HG02571 (cell line): Measurements from ENCODE around the gene ASB13.
"Not testable (repeated sequence)": the region's sequence is repeated elsewhere in the genome, so short reads cannot be mapped to it uniquely, and the experiment has no call there.

Experiments
- ATAC-seq: cut with Tn5 transposase; IDR thresholded peaks from one replicate; pipeline ENCODE4 v1.9.1; 2021; ENCODE audit warnings: mild to moderate bottlenecking, moderate library complexity; ENCODE audit not compliant: unreplicated experiment

The ASB13 gene

GRCh38 chr10:5593347-5593746 is 73.0 kb downstream of the ASB13 start:
- not testable (repeated sequence) for ATAC-seq

DNA sequence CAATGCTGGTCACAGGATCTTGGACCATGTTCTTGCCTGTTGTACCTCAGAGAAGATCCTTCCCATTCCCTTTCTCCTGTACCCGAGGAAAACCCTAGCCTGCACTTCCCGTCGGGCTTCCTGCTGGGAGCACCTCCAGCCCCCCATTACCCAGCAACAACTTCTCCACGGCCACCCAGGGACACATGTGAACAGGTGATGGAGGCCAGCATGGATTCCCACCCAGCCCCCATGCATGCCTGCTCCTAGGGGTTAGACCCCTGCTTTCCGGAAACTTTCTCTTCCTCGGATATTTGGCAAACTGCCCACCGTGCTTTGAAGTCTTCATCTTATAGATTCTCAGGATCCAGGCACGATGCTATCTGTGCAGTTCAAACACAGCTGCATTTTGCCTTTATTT is 74.3 kb downstream of the ASB13 start:
- no peak for ATAC-seq

- no peak for ATAC-seq
These were observed 75.0 kb downstream of the ASB13 start for GRCh38 chr10:5591336-5591824.

DNA sequence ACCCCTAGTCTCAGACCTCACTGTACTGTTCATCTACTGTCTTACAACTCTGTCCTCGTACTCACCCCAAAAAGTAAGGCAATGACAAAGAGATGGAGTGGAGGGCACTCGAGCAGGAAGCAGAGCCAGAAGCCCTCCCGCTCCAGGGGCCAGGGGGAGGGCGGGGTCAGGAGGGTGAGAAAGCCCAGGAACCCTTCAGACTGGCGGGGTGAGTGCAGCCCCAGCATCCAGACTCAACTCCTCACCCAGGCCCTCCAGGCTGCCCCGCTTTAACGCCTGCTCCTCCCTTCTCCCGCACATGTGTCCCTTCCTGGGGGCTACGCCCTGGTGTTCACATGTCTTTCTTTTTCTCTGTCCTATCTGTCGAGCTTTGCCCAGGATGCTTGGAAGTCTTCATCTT is 75.6 kb downstream of the ASB13 start:
- no peak for ATAC-seq

DNA sequence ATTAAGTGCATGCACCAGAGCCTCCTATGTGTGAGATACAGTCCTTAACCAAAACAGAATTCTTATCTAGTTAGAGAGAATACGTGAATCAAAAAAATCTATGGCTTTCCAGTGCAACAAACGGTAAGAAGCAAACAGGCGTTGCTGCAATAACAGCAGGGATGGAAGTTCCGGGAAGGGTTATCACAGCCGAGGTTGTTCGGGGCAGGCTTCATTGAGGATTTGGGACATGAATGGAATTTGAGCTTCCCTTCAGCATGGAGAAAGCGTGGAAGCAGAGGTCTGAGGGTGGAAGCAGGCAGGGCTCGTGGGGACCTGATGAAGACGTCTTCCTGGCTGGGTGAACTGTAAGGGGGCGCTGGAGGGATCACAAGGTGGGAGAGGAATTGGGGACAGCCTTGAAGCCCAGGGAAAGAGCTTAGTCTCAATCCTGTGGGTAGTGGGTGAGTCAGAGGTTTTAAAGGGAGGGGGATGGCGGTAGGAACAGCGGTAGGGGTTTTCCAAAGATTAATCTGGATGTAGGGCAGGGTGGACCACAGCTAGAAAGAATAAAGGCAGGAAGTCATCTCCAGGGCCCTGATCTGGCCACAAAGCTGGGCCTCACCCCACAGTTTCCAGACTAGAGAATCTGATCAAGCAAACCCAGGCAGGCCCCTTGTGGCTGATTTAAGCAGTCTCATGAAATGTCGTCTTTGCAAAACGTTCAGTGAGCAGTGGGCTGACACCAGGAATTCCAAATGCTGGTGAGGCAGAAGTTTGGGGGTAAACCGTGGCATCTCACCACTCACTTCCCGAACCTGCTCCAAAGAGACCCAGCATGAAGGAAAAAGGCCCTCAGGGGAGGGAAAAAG is 76.5 kb downstream of the ASB13 start:
- ATAC-seq: no peak

DNA sequence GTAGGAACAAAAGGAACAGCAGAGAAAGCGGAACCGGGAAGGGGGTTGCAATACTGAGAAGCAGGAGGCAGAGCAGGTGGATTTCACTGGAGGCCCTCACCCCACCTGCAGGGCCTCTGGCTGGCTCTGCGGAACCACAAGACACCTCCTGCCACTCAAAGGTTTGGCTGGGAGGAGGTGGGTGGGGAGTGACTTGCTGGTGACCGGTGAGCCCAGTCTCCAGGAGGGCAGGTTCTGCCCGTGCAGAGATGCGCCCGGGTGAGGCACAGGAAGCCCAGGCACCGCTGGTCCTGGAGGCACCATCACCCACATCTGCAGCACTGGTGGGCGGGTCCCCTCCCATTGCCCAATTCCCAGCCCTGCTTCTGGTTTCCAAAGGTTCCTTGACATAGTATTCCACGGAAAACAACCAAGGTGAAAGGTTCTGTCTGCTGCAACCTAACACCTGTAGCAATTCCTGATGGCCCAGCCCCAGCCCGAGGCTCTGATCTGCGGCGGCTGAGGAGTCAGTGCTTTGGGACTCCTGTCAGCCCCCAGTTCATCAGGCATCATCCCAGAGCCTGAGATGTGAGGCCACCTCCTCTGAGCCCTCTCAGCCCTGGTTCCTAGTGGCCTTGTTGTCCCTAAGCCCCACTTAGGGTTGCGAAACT is 77.3 kb downstream of the ASB13 start:
- ATAC-seq: no peak
